ENCODE data around the gene TMEM80.
"Not testable (repeated sequence)": the region's sequence is repeated elsewhere in the genome, so short reads cannot be mapped to it uniquely, and the experiment has no call there.

Gene TMEM80

DNA sequence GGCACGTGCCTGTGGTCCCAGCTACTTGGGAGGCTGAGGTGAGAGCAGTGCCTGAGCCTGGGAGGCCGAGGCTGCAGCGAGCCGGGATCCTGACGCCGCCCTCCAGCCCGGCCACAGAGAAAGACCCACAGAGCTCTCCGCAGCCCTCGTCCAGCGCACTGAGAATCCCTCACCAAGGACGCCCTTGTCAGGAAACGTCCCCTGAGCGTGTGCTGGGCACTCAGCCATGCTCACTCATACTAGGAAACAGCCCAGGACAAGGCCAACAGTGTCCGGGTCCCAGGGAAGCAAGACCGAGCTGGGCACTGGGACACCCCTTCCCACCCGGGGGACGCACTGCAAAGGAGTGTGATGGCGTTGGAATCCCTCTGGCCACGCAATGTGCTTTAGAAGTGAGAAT lies 15.1 kb upstream of the TMEM80 start:
- no peak for DNase-seq

DNA sequence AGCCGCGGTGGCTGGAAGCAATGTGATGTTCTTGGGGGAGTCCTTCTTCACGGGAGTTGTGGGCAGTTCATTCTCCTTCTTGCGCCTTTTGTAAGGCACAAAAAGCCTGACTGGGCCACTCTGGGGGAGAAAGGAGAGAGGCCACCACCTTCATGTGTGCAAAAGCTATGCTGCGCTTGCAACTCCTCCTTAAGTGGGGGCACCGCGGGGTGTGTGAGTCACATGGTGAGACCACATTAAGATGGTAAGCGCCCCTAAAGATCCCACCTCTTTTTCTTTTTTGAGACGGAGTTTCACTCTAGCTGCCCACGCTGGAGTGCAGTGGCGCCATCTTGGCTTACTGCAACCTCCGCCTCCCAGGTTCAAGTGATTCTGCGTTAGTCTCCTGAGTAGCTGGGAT lies 14.6 kb upstream of the TMEM80 start:
- no peak for DNase-seq

DNA sequence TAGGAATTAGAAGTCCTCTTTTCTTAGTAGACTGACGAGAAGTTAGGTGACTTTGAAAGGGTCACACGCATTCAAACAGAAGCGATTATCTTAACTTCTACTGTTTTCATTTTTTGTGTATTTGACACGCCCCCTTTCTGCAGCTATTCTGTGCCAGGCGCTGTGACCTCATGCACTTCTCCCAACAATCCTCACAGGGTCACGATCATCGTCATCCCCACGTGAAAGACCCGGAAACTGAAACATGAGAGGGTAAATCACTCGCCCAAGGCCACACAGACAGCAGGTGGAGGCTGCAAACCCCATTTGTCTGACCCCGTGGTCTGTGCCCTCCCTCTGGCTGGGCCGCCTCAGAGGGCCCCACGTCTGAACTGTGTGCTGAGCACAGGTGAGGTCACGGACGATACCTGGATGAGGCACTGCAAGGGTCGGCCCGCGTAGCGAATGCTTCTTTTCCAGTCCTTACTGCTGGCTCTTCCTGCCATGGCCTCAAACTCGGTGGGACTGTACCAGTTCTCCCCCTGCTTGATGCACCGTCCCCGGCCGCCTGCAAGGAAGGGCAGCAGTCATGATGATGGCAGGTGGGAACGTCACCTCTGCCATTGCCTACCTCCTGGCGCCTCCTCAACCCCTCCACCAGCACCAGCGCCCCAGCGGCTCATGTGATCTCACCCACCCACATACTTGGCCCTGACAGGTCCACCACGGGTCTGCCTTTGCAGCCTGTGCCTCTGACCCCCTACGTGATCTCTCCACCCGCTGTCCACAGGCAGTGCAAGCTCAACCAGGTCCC lies 9.0 kb upstream of the TMEM80 start:
- no peak for DNase-seq

DNA sequence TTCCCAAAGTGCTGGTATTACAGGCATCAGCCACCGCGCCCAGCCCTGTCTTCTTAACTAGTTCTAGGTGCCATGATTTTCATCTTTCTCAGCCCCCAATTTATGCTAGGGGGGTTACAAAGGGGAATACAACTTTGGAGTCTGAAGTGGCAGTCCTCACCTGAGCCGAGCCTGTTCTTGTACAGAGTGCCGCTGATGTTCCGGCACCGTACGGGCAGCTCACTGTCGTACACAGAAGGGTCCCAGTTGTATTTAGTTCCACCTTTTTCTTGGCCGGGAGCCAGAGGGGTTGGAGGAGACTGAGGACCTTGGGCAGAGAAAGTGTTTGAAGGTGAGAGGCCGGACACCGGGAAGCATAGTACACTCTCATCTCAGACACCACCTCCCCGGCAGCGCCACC lies 7.9 kb upstream of the TMEM80 start:
- no peak for DNase-seq

DNA sequence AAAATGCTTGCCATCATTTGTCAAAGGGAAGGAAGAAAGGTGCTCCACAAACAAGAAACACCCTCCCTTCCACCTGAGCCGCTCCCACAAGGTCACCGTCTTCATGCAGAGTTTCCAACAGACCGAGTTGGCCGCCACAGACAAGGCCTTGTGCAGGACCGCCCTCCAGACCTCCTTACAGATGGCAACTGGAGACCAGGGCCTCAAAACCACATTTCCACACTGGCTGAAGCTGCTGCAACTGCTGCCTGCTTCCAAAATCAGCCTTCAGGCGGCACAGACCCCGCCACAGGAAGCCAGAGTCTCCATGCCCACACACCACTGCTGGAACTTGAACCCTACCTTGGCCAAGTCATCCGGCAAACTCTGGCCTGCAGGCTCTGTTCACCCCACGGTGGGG lies 6.9 kb upstream of the TMEM80 start:
- no peak for DNase-seq

DNA sequence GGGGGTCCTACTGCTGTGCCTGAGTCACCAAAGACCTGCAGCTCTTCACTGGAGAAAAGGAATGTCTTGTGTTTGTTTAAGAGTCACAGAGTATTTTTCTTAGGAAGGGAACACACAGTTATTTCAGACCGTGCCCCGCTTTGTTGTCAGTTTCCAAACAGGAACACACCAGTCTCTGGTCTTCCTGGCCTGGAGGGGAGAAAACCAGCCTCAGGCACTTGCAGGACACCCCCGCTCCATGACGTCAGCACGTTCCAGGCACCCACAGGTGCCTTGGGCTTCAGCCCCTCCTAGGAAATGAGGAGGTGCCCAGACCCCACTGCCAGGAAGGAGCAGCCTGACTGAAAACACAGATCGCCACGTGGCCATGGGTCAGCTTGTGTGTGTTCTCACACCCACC lies 6.0 kb upstream of the TMEM80 start:
- no peak for DNase-seq

DNA sequence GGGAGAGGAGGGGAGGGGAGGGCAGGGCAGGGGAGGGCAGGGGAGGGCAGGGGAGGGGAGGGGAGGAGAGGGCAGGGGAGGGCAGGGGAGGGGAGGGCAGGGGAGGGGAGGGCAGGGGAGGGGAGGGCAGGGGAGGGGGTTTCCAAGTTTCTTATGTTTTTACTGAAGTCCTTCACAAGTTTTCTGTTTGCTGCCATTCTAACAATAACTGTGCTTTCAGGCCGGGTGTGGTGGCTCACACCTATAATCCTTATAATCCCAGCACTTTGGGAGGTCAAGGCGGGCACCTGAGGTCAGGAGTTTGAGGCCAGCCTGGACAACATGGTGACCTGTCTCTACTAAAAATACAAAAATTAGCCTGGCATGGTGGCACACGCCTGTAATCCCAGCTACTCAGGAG lies 5.4 kb upstream of the TMEM80 start:
- DNase-seq = not testable (repeated sequence)

DNA sequence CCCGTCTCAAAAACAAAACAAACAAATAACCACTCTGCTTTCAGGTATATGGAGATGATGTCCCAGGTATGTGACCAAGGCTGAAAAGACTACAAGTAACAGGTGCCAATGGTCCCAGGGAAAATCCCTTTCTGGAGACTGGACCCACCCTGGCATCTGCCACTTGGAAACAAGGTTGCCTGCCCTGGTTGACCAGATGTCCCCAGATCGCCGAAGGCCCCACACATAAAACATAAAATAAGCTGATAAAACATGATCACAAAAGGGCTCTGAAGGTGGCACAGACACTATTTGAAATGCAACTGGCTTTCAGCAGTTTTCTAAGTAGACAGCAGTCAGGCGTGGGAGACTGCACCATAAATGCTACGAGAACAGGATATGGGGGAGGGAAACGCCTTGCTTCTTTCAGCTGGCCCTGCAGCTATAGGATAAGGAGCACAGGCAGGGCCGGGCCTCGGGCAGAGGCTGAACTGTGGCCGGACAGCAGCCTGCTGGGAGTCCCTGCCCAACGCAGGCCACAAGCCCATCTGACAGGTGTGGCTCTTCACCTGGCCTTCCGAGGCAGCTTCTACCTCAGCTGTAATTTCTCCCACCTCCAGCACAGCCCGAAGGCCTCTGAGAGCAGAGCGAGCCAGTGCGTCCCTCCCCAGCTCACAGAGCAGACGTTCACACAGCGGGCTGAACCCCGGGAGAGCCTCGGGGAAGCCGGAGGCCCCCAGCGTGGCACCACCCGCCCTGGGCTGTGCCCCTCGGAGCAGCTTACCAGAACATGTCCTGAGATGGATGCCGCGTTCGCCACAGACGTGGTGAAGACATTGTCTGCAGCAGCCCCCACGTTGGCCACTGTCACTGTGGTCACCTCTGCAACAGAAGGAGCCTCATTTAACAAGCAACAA lies 4.6 kb upstream of the TMEM80 start:
- DNase-seq = no peak

DNA sequence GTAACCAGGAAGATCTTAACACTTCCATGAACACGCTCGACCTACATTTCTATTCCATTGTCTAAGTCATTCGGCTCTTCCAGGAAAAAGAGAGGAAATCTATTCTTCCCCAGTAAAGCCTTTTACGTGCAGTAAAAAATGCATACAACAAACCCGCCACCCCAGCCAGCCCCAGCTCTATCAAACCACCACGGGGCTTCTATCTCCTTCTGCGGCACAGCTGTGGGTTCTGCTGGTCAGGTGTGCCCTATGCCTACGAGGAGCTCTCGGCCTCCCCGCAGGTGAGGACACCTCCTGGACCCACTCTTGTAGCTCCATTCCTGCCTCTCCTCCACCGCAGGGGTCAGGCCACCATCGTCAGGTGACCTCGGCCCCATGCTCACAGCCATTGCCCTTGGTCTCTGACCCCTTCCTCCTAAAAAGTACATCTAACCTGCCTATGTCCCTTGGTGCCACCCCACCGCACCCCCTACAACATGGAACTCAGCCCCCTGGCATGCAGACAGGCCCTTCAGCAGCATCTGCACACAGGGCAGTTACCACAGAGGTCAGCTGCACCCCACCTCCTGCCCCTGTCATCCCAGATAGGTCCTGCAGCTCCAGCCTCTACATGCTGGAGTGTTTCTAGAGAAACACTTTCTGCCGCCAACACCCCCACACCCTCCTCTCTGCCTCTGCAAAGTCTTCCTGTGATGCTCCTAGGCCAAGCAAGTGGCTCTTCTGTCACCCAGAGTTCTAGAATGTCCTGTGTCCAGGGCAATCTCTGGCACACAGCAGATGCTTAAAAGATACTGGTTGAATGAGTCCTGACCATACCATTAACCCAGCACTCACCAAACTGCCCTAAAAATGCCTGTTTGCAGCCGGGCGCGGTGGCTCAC lies 3.7 kb upstream of the TMEM80 start:
- DNase-seq = no peak

DNA sequence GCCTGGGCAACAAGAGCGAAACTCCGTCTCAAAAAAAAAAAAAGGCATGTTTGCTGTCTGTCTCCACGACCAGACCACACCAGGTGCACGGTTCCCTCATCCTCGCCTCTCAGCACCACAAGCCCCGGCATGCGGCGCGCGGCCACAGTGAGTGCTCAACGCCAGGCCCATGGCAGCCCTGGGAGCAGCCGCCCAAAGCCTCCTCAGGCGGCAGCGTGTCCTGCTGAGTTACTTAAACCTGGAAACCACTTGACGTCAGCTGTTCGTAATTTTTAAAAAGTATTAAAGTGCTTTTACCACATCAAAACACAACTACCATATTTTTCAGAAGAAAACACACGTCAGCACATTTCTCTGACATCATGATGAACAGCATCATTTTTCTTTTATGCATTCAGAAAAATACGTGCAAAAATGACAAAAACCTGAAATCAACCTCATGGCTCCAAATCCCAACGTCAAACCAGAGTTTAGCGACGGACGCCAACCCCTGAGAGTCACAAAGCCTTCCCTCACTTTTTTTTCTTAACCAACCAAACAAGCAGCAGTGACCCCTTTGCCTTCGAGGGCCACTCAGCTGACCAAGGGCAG lies 2.7 kb upstream of the TMEM80 start:
- DNase-seq = no peak

DNA sequence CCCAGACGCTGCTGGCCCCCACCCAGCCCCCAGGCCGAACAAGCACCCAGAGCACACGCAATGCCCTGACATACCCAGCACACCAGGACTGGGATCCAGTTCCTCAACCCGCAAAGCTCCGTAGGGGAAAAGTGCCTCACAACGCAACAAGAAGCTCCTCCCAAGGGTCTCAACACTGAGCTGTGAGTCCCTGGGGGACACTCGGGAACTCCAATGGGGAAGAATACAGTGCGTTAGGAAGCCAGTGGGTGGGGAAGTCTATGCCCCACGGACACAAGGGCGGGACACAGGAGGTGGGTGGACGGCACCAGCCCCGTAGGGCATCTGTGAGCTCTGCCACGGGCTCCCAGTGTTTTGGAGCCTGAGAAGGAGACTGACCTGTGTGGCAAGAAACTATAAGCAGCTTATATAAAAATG lies 2.2 kb upstream of the TMEM80 start:
- no peak for DNase-seq

DNA sequence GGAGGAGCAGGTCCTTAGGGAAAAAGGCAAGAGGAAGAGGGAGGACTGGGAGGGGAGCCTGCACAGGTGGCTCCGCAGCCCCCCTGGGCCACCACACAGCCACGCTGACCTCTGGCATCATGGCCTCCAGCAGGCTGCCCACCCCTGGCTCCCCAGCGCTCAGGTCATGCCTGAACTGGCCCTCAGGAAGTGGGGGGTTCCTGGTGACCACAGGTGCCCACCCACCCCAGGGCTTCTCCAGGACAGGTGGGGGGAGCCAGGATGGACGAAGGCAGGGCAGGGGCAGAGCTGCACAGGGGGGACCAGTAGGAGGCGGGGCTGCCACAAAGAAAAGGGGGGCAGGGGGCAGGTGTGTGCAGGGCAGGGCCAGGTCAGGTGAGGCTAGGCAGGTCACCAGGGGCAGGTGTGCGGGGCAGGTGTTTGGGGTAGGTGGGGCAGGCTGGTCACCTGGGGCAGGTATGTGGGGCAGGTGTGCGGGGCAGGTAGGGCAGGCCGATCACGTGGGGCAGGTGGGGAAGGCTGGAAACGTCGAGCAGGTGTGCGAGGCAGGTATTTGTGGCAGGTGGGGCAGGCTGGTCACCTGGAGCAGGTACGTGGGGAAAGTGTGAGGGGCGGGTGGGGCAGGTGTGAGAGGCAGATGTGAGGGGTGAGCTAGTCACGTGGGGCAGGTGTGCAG lies 1.6 kb upstream of the TMEM80 start:
- no peak for DNase-seq

DNA sequence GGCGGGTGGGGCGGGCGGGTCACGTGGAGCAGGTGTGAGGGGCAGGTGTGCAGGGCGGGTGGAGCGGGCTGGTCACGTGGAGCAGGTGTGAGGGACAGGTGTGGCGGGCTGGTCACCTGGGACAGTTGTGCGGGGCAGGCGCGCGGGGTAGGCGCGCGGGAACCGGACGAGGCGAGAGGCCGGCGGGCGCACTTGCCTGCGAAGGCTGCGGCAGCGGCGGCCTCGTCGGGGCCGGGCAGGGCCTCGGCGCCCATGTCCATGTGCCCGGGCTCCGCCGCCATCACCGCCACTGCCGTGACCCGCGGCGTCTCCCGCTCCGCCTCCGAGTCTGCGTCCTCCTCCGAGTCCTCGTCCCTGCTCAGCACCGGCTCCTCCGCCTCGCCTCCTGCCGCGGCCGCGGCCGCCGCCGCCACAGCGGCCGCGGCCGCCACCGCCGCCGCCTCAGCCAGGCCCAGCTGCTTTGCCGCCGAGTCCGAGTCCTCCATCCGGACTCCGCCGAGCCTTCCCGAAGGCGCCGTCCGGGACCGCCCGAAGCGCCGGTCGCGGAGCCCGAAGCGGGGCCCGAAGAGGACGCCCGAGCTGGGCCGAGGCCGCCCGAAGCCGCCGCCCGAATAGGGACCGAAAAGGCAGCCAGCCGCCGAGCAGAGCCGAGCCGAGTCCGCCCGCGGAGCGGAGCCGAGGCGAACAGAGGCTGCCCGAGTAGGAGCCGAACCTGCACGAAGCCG lies 891 bp upstream of the TMEM80 start, which contains the start of gene DEAF1:
Gene DEAF1 (minus strand): TSS at position 660 of the 725 bp plus-strand sequence. CDS start 175 bp downstream, at position 485.
- peak; percentile 71 for DNase-seq

DNA sequence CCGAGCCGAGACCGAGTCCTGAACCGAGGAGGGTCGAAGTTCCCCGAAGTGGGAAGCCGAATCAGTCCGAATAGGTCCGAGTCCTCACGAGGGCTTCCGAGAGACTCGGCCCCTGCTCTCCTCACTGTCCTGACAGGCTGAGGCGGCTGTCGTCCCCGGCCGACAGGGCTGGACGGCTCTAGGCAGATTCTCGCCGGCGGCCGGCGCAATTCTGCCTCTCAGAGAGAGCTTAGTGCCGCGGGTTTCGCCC lies 403 bp upstream of the TMEM80 start:
- no peak for DNase-seq

DNA sequence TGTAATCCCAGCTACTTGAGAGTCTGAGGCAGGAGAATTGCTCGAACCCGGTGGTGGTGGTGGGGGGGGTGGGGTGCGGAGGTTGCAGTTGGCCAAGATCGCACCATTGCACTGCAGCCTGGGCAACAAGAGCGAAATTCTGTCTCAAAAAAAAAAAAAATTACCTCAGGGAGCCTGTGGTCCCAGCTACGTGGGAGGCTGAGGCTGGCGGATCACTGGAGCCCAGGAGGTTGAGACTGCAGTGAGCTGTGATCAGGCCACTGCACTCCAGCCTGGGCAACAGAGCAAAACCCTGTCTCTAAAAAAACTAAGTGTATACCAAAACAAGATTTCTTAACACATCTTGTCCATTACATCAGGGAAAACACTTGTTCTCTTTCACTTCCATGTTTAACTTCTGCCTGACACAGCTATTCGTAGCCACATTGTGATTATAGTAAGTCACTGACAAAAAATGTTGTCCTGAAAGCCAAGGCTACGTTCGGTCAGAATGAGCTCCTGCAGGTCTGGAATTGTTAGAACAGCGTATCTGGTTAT lies 1.4 kb downstream of the TMEM80 start:
- no peak for DNase-seq

DNA sequence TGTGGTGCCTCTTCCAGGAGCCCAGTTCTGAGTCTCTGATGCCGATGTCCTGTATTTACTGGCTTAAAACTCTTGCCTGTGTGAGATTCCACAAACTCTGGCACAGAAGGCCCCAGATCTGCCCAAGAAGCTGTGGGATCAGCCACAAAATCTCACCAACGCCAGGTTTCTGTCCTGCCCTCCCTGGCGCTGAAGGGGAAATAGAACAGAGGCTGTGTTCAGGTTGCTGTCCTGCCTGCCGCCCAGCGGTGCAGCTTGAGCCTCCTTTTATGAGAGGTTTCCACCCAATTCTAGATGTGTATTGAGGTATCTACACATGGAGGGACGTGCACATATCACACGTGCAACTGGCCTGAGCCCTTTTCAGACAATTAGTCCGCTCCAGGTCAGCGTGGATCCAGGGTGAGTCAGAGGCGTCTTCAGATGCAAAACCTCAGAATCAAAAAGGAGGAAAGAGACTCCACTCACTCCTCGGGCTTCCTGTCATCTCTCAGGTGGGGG lies 2.2 kb downstream of the TMEM80 start:
- no peak for DNase-seq

DNA sequence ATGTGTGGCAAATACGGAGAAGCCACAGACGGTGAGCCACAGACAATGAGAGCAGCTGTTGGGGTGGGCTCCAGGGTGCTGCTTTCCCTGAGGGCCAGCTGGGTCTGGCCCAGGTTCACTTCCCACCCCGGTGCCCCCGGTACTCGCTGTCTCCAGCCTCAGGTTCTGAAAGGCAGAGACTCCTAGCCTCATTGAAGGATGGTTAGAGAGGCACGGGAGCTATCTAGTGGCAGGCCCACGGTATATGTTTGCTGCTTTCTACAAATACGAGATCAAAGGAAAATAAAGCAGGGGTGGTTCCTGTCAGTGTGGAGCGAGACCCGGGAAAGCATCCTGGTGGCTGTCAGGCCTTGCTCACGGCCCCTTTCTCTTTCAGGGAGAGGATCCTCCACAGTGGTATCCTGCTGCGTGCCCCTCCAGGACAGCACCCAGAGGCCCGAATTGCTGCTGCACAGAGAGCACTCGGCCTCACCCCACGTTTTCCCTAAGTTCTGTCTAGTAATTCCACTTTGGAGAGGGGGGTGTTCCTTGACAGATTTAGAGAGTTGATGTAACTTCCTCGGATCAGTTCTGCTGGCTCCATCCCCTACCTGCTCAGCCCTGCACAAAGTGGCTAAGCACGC lies 3.0 kb downstream of the TMEM80 start:
- DNase-seq = no peak

DNA sequence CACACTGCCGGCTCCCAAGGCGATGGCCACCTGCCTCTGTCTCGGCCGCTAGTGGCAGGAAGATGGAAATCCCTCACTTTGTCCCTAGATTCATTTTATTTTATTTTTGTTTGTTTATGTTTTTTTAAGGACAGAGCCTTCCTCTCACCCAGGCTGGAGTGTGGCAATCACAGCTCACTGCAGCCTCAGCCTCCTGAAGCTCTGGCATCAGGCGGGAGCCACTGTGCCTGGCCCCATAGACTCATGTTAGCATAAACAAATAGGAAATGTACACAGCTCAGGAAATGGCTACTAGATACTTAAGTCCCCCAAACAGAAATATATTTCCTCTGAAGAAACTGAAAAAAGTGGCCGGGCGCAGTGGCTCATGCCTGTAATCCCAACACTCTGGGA lies 3.5 kb downstream of the TMEM80 start:
- DNase-seq = no peak

DNA sequence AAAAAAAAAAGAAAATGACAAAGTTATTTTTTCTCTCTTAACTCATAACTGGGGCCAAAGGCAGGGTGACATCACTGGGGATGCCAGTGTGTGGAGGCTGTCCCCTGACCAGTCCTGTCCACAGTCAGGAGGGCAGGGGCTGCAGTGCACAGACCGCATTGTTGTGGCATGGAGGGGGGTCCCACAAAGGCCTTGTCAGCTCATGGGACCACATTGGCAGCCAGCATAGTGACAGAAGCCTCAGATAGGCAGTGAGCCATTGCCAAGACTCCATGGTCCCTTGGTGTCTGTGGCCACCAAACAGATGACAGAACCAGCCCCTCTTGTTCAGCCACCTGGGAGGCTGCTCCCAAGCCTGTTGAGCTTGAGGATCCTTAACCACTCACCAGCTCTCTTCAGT lies 4.1 kb downstream of the TMEM80 start:
- DNase-seq = no peak

DNA sequence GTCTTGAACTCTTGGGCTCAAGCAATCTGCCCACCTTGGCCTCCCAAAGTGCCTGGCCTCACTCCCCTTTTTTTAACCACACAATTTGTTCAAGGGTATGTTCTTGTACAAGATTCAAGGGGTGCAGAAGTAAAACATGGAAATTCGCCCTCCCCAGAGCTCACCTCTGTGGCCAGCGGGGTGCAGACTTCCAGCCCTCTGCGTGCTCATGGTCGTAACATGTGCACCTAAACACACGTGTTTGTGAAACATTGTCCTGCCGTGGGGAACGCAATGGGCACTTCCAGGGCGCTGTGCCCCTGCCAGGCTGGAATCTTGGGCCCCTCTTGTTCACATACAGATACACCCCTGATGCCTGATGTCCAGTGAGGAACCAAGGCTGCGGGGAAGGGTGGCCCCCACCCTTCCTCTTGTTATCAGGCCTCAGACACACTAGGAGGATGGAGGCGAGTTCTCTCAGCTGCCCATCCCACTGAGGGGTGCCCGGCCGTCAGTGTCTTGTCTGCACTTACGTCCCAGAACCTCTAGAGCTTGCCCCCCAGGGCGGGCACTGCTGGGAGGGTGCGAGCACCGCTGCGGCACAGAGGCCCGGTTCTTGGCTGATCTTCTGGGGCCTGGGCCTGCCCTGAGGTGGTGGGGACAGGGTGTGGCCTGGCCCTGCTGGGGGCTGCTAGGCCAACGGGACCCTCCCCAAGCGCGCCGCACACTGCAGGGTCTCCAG lies 6.3 kb downstream of the TMEM80 start:
- DNase-seq = no peak

All from NCI-H2171 (cell line).